HG02588 (cell line): ENCODE results near the gene KRTAP9-2.
"Not testable (repeated sequence)": the region's sequence is repeated elsewhere in the genome, so short reads cannot be mapped to it uniquely, and the experiment has no call there.

Experiments
- ATAC-seq: cut with Tn5 transposase; IDR thresholded peaks from one replicate; pipeline ENCODE4 v1.9.1; 2021; ENCODE audit warnings: mild to moderate bottlenecking, moderate library complexity; ENCODE audit not compliant: unreplicated experiment

KRTAP9-2 gene

DNA sequence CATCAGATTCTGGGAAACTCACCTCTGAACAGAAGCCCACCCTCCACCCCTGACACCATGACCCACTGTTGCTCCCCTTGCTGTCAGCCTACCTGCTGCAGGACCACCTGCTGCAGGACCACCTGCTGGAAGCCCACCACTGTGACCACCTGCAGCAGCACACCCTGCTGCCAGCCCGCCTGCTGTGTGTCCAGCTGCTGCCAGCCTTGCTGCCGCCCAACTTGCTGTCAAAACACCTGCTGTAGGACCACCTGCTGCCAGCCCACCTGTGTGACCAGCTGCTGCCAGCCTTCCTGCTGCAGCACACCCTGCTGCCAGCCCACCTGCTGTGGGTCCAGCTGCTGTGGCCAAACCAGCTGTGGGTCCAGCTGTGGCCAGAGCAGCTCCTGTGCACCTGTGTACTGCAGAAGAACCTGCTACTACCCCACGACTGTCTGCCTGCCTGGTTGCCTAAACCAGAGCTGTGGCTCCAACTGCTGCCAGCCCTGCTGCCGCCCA is at the start of gene KRTAP9-2:
Gene KRTAP9-2 (plus strand): TSS at position 51 of the 498 bp plus-strand sequence. CDS start 7 bp downstream, at position 58.
- ATAC-seq: not testable (repeated sequence)

GRCh38 chr17:41176744-41177387 is 49.6 kb upstream of the KRTAP9-2 start:
- ATAC-seq: no peak

- no peak for ATAC-seq
Measured at GRCh38 chr17:41177727-41178271, 48.6 kb upstream of the KRTAP9-2 start, which contains the start of gene KRTAP4-2. KRTAP4-2 (minus strand) TSS chr17:41178221; CDS start chr17:41178164, 57 bp downstream.

DNA sequence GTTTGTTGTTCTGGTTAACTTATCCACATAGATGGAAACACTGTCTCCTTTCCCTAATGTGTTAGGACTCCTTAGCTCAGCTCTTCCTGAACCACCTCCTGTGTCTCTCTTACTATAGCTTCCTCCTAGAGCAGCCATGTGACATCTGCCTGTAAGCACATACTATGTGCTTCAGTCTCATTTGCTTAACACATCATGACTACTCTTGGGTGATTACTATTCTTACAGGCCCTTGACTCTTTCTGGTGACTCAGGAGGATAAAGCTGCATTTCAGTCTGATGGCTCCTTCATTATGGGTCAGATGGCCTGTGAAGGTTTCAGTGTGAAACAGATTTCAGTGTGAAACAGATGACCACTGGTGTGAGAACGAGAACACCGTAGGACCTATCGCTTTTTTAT is 48.1 kb upstream of the KRTAP9-2 start:
- ATAC-seq: no peak

GRCh38 chr17:41178843-41179616 is 47.4 kb upstream of the KRTAP9-2 start:
- no peak for ATAC-seq

GRCh38 chr17:41184480-41184961 is 41.9 kb upstream of the KRTAP9-2 start, which contains the start of gene KRTAP4-1:
KRTAP4-1 (minus strand) TSS chr17:41184911; CDS start chr17:41184854, 57 bp downstream.
- no peak for ATAC-seq

GRCh38 chr17:41185001-41185400 is 41.4 kb upstream of the KRTAP9-2 start:
- ATAC-seq: no peak

DNA sequence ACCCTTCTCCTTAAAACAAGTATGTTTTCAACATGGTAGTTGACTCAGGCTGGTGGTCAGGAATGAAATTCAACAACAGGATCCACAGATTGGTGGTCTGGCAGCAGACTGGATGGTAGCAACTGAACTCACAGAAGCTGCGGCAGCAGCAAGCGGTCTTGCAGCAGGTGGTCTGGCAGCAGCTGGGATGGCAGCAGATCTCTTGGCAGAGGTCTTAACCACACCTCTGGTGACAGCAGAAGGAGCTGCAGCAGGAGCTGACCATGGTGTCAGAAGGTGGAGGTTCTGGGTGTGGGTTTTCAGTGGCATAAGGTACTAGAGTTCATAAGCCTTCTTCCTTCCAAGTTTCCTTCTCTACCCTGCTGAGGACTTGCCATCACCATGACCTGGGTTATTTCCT is 39.6 kb upstream of the KRTAP9-2 start:
- ATAC-seq: no peak

DNA sequence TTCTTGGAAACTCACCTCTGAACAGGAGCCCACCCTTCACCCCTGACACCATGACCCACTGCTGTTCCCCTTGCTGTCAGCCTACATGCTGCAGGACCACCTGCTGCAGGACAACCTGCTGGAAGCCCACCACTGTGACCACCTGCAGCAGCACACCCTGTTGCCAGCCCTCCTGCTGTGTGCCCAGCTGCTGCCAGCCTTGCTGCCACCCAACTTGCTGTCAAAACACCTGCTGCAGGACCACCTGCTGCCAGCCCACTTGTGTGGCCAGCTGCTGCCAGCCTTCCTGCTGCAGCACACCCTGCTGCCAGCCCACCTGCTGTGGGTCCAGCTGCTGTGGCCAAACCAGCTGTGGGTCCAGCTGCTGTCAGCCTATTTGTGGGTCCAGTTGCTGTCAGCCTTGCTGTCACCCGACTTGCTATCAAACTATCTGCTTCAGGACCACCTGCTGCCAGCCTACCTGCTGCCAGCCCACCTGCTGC is 36.6 kb upstream of the KRTAP9-2 start, which contains the start of gene KRTAP9-1:
Gene KRTAP9-1 (plus strand): TSS at position 51 of the 482 bp plus-strand sequence. CDS start 0 bp downstream, at position 51.
- not testable (repeated sequence) for ATAC-seq

- no peak for ATAC-seq
Measured at GRCh38 chr17:41190328-41190727, 36.1 kb upstream of the KRTAP9-2 start.

DNA sequence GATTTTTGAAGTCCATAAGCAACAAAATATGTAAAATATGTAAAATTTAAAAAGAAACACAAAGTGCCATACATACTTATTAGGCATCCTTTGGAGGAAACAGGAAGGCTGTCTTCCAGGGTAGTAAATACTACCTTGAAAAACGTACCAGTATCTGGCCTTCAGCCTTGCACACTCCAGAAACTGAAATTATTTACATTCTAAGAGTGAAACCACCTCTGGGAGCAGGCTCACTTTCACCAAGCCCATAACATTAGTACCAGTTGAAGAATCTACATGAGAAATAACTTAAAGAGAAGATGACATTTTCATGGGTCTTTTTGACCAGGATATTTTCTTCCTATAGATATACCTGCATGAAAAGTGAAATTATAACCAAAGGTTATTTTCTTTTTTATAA is 30.4 kb upstream of the KRTAP9-2 start:
- no peak for ATAC-seq

DNA sequence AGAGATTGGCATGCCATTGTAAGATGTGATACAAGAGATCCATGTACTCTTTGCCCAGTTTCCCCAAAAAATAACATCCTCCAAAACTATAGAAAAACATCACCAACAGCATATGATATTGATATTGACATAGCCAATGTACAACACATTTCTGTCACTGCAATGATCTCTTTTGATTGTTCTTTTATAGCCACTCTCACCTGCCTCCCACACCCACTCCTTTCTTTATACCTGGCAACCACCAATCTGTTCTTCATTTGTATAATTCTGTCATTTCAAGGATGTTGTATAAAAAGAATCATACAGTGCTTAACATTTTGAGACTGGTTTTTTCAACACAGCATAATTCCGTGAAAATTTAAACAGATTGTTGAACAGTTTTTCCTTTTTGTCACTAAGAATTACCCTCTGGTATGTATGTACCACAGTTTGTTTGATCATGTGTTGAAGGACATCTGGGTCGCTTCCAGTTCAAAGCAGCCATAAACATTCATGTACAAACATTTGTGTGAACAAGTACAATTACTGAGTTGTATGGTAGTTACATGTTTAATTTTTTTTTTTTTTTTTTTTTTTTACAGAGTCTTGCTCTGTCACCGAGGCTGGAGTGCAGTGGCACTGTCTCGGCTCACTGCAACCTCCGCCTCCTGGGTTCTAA is 26.9 kb upstream of the KRTAP9-2 start:
- ATAC-seq: no peak

DNA sequence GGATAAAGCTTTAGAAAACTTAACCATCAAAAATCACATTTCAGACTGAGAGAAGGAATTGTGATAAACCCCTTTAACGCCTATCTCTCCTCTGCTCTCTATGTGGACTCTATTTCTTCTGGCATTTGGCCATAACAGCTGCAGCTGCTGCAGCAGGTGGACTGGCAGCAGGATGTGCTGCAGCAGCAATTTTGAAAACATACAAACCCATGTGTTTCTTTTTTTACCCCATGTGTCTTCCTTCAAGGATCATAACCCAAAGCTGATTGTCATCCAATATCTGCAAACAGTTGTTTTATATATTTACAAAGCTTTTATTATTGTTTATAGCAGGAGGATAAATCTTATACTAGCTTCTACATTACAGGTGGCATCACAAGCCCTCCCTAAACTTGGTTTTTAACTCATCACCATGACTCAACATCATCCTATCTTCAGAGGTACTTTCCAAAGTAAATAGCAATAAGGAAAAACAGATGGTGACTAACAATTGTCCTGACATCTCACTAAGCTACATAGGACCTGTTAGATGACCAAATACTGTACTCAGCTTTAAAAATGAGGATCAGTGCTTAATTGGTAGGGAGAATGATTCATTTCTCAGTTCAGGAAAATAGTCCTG is 14.5 kb upstream of the KRTAP9-2 start:
- ATAC-seq: no peak

DNA sequence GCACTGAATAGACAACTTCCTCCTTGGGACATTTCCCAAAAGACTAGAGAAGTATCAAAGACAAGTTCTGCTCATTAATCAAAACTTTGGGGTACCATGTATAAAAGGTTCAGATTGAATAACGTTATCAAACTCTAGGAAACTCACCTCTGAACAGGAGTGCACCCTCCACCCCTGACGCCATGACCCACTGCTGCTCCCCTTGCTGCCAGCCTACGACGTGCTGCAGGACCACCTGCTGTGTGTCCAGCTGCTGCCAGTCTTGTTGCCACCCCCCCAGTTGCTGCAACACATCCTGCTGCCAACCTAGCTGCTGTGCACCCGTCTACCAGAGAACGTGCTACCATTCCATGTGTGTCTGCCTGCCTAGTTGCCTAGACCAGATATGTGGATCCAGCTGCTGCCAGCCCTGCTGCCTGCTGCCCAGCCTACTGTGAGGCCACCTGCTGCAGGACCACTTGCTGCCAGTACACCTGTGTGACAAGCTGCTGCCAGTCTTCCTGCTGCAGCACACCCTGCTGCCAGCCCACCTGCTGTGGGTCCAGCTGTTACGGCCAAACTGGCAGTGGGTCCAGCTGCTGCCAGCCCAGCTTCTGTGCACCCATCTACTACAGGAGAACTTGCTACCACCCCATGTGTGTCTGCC is 13.8 kb upstream of the KRTAP9-2 start:
- no peak for ATAC-seq

GRCh38 chr17:41215681-41216080 is 10.8 kb upstream of the KRTAP9-2 start:
- no peak for ATAC-seq

- no peak for ATAC-seq
Measured at GRCh38 chr17:41223821-41224220, 2.6 kb upstream of the KRTAP9-2 start.

DNA sequence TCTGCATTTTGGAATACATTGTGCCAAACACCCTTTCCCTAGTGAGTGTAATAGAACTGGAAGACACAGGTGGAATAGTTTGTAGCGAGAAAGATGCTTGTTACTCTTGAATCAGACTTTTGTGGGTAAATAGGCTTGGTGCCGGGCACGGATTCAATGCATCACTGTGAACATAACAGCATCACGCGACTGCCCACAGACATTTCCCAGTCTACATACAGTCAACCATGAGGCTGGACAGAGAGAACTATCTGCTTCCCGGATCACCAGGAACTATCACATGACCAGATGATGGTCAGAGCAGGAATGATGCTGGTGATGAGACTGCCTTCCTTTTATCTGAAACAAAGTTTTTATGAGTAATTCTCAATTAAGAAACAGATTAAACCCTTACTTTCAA is 397 bp upstream of the KRTAP9-2 start:
- no peak for ATAC-seq

- no peak for ATAC-seq
Measured at GRCh38 chr17:41230094-41230493, 3.6 kb downstream of the KRTAP9-2 start.

GRCh38 chr17:41231731-41232130 is 5.3 kb downstream of the KRTAP9-2 start:
- no peak for ATAC-seq
